ENCODE measurements around the gene EGFL7.
A peak's percentile ranks its signal among the peaks of the same experiment; 100 is the strongest.

The EGFL7 gene

GRCh38 chr9:136693490-136694162 lies 30.9 kb downstream of the EGFL7 start:
- peak overlapping the region; percentile 2 for H3K27ac Mint-ChIP-seq
- H3K4me3 Mint-ChIP-seq = no peak overlapping the region
- DNase-seq (no peak), ATAC-seq (replicated peaks) (peak; percentile 54 to 58)
- H3K36me3 Mint-ChIP-seq = no peaks in the 10 kb centered on the region
- H3K9me3 Mint-ChIP-seq = no peaks in the 10 kb centered on the region
- H3K4me1 Mint-ChIP-seq = peaks cover 17 to 23% of the 10 kb centered on the region in 2 donors
- H3K27me3 Mint-ChIP-seq = peaks cover 7 to 13% of the 10 kb centered on the region in 2 donors

- no peaks in the 10 kb centered on the region for H3K9me3 Mint-ChIP-seq
- no peaks in the 10 kb centered on the region for H3K36me3 Mint-ChIP-seq
- DNase-seq (no peak), ATAC-seq (replicated peaks) (peak; percentile 66 to 71)
- H3K27me3 Mint-ChIP-seq = peaks cover 7 to 13% of the 10 kb centered on the region in 2 donors
- no peak overlapping the region for H3K4me3 Mint-ChIP-seq
- no peak overlapping the region for H3K27ac Mint-ChIP-seq
- H3K4me1 Mint-ChIP-seq = peaks cover 17 to 27% of the 10 kb centered on the region in 2 donors
Measured at GRCh38 chr9:136694163-136694871, 31.6 kb downstream of the EGFL7 start.

GRCh38 chr9:136694872-136695247 lies 32.1 kb downstream of the EGFL7 start:
- Mint-ChIP-seq H3K4me3 (no peak overlapping the region), H3K27ac (no peak overlapping the region)

GRCh38 chr9:136695435-136695895 lies 32.7 kb downstream of the EGFL7 start:
- Mint-ChIP-seq H3K27ac (no peak overlapping the region), H3K4me3 (no peak overlapping the region)

More at GRCh38 chr9:136694872-136695247, 32.1 kb downstream of the EGFL7 start:
- Mint-ChIP-seq H3K4me1 (peaks cover 16 to 27% of the 10 kb centered on the region in 2 donors), H3K9me3 (no peaks in the 10 kb centered on the region), H3K36me3 (no peaks in the 10 kb centered on the region), H3K27me3 (peaks cover 7 to 13% of the 10 kb centered on the region in 2 donors)
- DNase-seq (no peak), ATAC-seq (replicated peaks) (no peak)

GRCh38 chr9:136695955-136696354 lies 33.2 kb downstream of the EGFL7 start:
- ATAC-seq (replicated peaks) (no peak), DNase-seq (no peak)
- Mint-ChIP-seq H3K4me1 (peaks cover 19 to 37% of the 10 kb centered on the region in 2 donors), H3K9me3 (no peaks in the 10 kb centered on the region), H3K27me3 (peaks cover 7 to 10% of the 10 kb centered on the region in 2 donors), H3K27ac (peak overlapping the region; percentile 31), H3K4me3 (no peak overlapping the region), H3K36me3 (no peaks in the 10 kb centered on the region)

More at GRCh38 chr9:136695435-136695895, 32.7 kb downstream of the EGFL7 start:
- H3K4me1 Mint-ChIP-seq = peaks cover 17 to 32% of the 10 kb centered on the region in 2 donors
- DNase-seq = no peak
- peaks cover 7 to 10% of the 10 kb centered on the region in 2 donors for H3K27me3 Mint-ChIP-seq
- no peaks in the 10 kb centered on the region for H3K36me3 Mint-ChIP-seq
- no peaks in the 10 kb centered on the region for H3K9me3 Mint-ChIP-seq
- ATAC-seq (replicated peaks) = no peak

GRCh38 chr9:136696502-136696901 lies 33.8 kb downstream of the EGFL7 start:
- no peak overlapping the region for H3K4me3 Mint-ChIP-seq

GRCh38 chr9:136697146-136697820 lies 34.6 kb downstream of the EGFL7 start:
- no peaks in the 10 kb centered on the region for H3K36me3 Mint-ChIP-seq
- no peak overlapping the region for H3K4me3 Mint-ChIP-seq

More at GRCh38 chr9:136696502-136696901, 33.8 kb downstream of the EGFL7 start:
- H3K4me1 Mint-ChIP-seq = peaks cover 24 to 42% of the 10 kb centered on the region in 2 donors
- no peak overlapping the region for H3K27ac Mint-ChIP-seq
- ATAC-seq (replicated peaks) = no peak
- no peaks in the 10 kb centered on the region for H3K9me3 Mint-ChIP-seq
- no peaks in the 10 kb centered on the region for H3K36me3 Mint-ChIP-seq
- H3K27me3 Mint-ChIP-seq = peaks cover 7 to 10% of the 10 kb centered on the region in 2 donors
- DNase-seq = no peak

GRCh38 chr9:136697821-136698526 lies 35.3 kb downstream of the EGFL7 start:
- H3K4me1 Mint-ChIP-seq = peaks cover 33 to 57% of the 10 kb centered on the region in 2 donors
- no peak for ATAC-seq (replicated peaks)
- no peak for DNase-seq
- peaks cover 7 to 10% of the 10 kb centered on the region in 2 donors for H3K27me3 Mint-ChIP-seq
- H3K9me3 Mint-ChIP-seq = no peaks in the 10 kb centered on the region
- no peaks in the 10 kb centered on the region for H3K36me3 Mint-ChIP-seq
- H3K27ac Mint-ChIP-seq = no peak overlapping the region
- H3K4me3 Mint-ChIP-seq = no peak overlapping the region

More at GRCh38 chr9:136697146-136697820, 34.6 kb downstream of the EGFL7 start:
- DNase-seq = no peak
- Mint-ChIP-seq H3K27me3 (peaks cover 7 to 10% of the 10 kb centered on the region in 2 donors), H3K9me3 (no peaks in the 10 kb centered on the region), H3K4me1 (peaks cover 29 to 50% of the 10 kb centered on the region in 2 donors), H3K27ac (peak overlapping the region; percentile 80)
- no peak for ATAC-seq (replicated peaks)

- Mint-ChIP-seq H3K4me1 (peaks cover 36 to 64% of the 10 kb centered on the region in 2 donors), H3K36me3 (no peaks in the 10 kb centered on the region)
Measured at GRCh38 chr9:136698635-136699246, 36.0 kb downstream of the EGFL7 start.

GRCh38 chr9:136700304-136700703 lies 37.6 kb downstream of the EGFL7 start:
- peak overlapping the region in 1 of 2 donors; percentile 84 for H3K4me3 Mint-ChIP-seq
- peaks cover 37 to 66% of the 10 kb centered on the region in 2 donors for H3K4me1 Mint-ChIP-seq
- H3K27me3 Mint-ChIP-seq = peaks cover 7 to 10% of the 10 kb centered on the region in 2 donors
- no peaks in the 10 kb centered on the region for H3K9me3 Mint-ChIP-seq
- no peaks in the 10 kb centered on the region for H3K36me3 Mint-ChIP-seq
- no peak for ATAC-seq (replicated peaks)
- no peak for DNase-seq
- H3K27ac Mint-ChIP-seq = peak overlapping the region; percentile 98

More at GRCh38 chr9:136698635-136699246, 36.0 kb downstream of the EGFL7 start:
- H3K27ac Mint-ChIP-seq = no peak overlapping the region
- no peak for DNase-seq
- no peak for ATAC-seq (replicated peaks)
- peaks cover 7 to 10% of the 10 kb centered on the region in 2 donors for H3K27me3 Mint-ChIP-seq
- no peaks in the 10 kb centered on the region for H3K9me3 Mint-ChIP-seq
- H3K4me3 Mint-ChIP-seq = no peak overlapping the region

GRCh38 chr9:136700959-136701667 lies 38.4 kb downstream of the EGFL7 start:
- peak overlapping the region; percentile 84 for H3K4me3 Mint-ChIP-seq
- no peaks in the 10 kb centered on the region for H3K9me3 Mint-ChIP-seq
- peaks cover 7 to 10% of the 10 kb centered on the region in 2 donors for H3K27me3 Mint-ChIP-seq
- peaks cover 38 to 68% of the 10 kb centered on the region in 2 donors for H3K4me1 Mint-ChIP-seq
- H3K36me3 Mint-ChIP-seq = no peaks in the 10 kb centered on the region
- ATAC-seq (replicated peaks) (peak; percentile 88 to 89), DNase-seq (peak; percentile 68)
- peak overlapping the region; percentile 98 for H3K27ac Mint-ChIP-seq

- H3K9me3 Mint-ChIP-seq = no peaks in the 10 kb centered on the region
- DNase-seq (no peak), ATAC-seq (replicated peaks) (peak in 1 of 2 donors; percentile 5)
- H3K4me1 Mint-ChIP-seq = peaks cover 38 to 65% of the 10 kb centered on the region in 2 donors
- H3K4me3 Mint-ChIP-seq = peak overlapping the region; percentile 84
- H3K27me3 Mint-ChIP-seq = peaks cover 7 to 10% of the 10 kb centered on the region in 2 donors
- peak overlapping the region; percentile 98 for H3K27ac Mint-ChIP-seq
- no peaks in the 10 kb centered on the region for H3K36me3 Mint-ChIP-seq
Measured at GRCh38 chr9:136701668-136702053, 38.9 kb downstream of the EGFL7 start.
